Measurements from ENCODE around the gene ARHGAP6. TPM values are rescaled to one million over a fixed set of nuclear protein-coding genes. Genes with fewer than 3 reads are reported as not detected.

Gene ARHGAP6
- total and polyA plus RNA-seq, 2 of the 4 experiments (the other 2 are of a cell fraction): 1.4 to 1.8 TPM

- no peak overlapping the region for H3K4ac ChIP-seq (ENCODE audit: low read depth, low read length)
- ChIA-PET POLR2A (ENCODE audit: unreplicated experiment) (no interaction called here), CTCF (interaction anchor here (0.6 kb wide), 1 partner anchor 85 kb away, joined by 4 read pairs; no protein-coding TSS in a partner anchor)
- BruUV-seq (replicated peaks): no TSS peak
- intact Hi-C loops (cut with micrococcal nuclease): no loop called here
- H2BK5ac ChIP-seq (ENCODE audit: low read depth, low read length, poor library complexity, severe bottlenecking): no peak overlapping the region
- H3K36me3 ChIP-seq (ENCODE audit: control insufficient read depth, insufficient read depth, low read length): no peaks in the 10 kb centered on the region
- H3K4me2 ChIP-seq (ENCODE audit: low read depth, low read length): no peak overlapping the region
- no peak overlapping the region for H3K4me3 ChIP-seq (ENCODE audit: insufficient read depth, low read depth, low read length)
- 0 out of 2 replicates have a peak, but pooled peaks cover 2% of the 10 kb centered on the region for H3K4me1 ChIP-seq (ENCODE audit: control insufficient read depth, insufficient read depth, low read length)
- no peaks in the 10 kb centered on the region for H3K9me3 ChIP-seq (ENCODE audit: control insufficient read depth, insufficient read depth, low read length)
- H4K20me1 ChIP-seq (ENCODE audit: insufficient read depth, low read length): no peaks in the 10 kb centered on the region
- H3K14ac ChIP-seq (replicated peaks; ENCODE audit: low read depth, low read length): no peak overlapping the region
- no peak overlapping the region for H2BK15ac ChIP-seq (ENCODE audit: low read depth, low read length)
- no peak overlapping the region for H4K8ac ChIP-seq (ENCODE audit: low read depth in 2 of 2, low read length in 2 of 2)
- no peak overlapping the region for H2AK9ac ChIP-seq (replicated peaks; ENCODE audit: low read depth, low read length, poor library complexity)
- no peak overlapping the region for H2BK120ac ChIP-seq (ENCODE audit: low read depth, low read length)
- H3K9me1 ChIP-seq (ENCODE audit: insufficient read depth, low read length): no peaks in the 10 kb centered on the region
- H3K79me1 ChIP-seq (ENCODE audit: low read depth in 1 of 2, low read length in 2 of 2): no peaks in the 10 kb centered on the region; a peak in 1 of 4 replicates
- WGBS, 2 experiments (ENCODE audit: extremely low coverage in 2 of 2, insufficient read length in 1 of 2): no CpG with 5 or more reads among the region's 2 CpGs
- no peak overlapping the region for H3K9ac ChIP-seq (ENCODE audit: low read depth, low read length)
- no peak overlapping the region for H4K91ac ChIP-seq (ENCODE audit: insufficient read depth, low read depth, low read length)
- H3K18ac ChIP-seq (ENCODE audit: low read depth, low read length): no peak overlapping the region
- H3K27me3 ChIP-seq (ENCODE audit: control insufficient read depth, insufficient read depth, low read length): no peaks in the 10 kb centered on the region
- no peak for ATAC-seq (ENCODE audit: low read depth)
- H2AFZ ChIP-seq (replicated peaks; ENCODE audit: low read length, poor library complexity): no peak overlapping the region
- H3K27ac ChIP-seq (ENCODE audit: insufficient read depth, low read length): no peak overlapping the region
- no peak for TF ChIP-seq NFE2L2 (IDR thresholded peaks at IDR 0.05; ENCODE audit: low read depth, low read length)
- TF ChIP-seq SMC3 (IDR thresholded peaks at IDR 0.05; ENCODE audit: low read depth, low read length): no peak
- no peak for TF ChIP-seq RFX5 (IDR thresholded peaks at IDR 0.05; ENCODE audit: low read depth, low read length)
- in situ Hi-C loops (cut with MboI; ENCODE audit: low sequenced_read_pairs): no loop called here
- H2AK5ac ChIP-seq (ENCODE audit: low read depth, low read length): no peak overlapping the region
- no peak overlapping the region for H2BK20ac ChIP-seq (ENCODE audit: low read depth, low read length)
- H4K5ac ChIP-seq (ENCODE audit: low read depth, low read length): no peak overlapping the region
- dilution Hi-C loops (cut with HindIII; ENCODE audit: low sequenced_read_pairs, unreplicated experiment): no loop called here
- H3K56ac ChIP-seq (ENCODE audit: extremely low read depth, insufficient read depth, low read length): no peak overlapping the region
- DNase-seq: no peak
- no peak overlapping the region for H3K23ac ChIP-seq (ENCODE audit: low read depth, low read length)
These were observed 266.1 kb downstream of the ARHGAP6 start for GRCh38 chrX:11399489-11400094.
